ENCODE results near the gene NCK2. TPM values are rescaled to one million over a fixed set of nuclear protein-coding genes. Genes with fewer than 3 reads are reported as not detected.

Gene NCK2
- total and polyA plus RNA-seq, 2 of the 4 experiments (the other 2 are of a cell fraction), result 15.8 to 22.2 TPM

DNA sequence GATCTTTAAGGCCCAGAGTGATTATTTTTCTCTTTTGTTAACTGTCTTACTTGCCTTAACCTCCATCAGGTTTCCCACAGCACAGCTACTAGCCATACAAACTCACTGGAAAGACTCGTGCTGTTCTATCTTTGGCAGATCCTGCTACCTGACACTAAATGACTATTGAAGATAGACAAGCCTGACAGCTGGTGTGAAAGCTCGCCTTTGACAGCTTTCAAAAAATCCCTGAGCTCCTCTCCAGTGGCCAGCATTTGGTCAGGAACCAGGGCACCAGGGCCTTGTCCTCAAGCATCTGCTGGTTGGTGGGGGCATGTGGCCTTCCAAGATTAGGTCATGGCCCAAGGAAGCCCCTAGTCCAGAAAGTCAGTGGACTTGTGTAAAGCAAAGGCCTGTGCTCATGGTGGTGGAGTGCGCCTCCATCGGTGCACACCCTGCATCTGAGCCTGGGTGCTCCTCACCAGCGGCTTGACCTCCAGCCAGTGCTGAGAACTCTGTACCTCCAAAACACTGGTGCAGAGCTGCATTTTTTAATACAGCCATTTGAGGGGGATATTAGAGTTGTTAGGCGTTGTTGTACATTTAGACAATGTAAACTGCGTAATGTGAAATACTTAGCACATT is 158.5 kb downstream of the NCK2 start:
- Histone ChIP-seq H2AK5ac (ENCODE audit: low read depth, low read length) (no peak overlapping the region), H4K20me1 (ENCODE audit: insufficient read depth, low read length) (no peaks in the 10 kb centered on the region), H3K27me3 (ENCODE audit: control insufficient read depth, insufficient read depth, low read length) (no peaks in the 10 kb centered on the region), H2BK120ac (ENCODE audit: low read depth, low read length) (no peak overlapping the region), H4K91ac (ENCODE audit: insufficient read depth, low read depth, low read length) (no peak overlapping the region), H3K9me3 (ENCODE audit: control insufficient read depth, insufficient read depth, low read length) (no peaks in the 10 kb centered on the region), H3K18ac (ENCODE audit: low read depth, low read length) (no peak overlapping the region), H2BK15ac (ENCODE audit: low read depth, low read length) (no peak overlapping the region), H3K14ac (replicated peaks; ENCODE audit: low read depth, low read length) (no peak overlapping the region), H3K4me1 (ENCODE audit: control insufficient read depth, insufficient read depth, low read length) (no peaks in the 10 kb centered on the region), H3K36me3 (ENCODE audit: control insufficient read depth, insufficient read depth, low read length) (no peaks in the 10 kb centered on the region), H3K56ac (ENCODE audit: extremely low read depth, insufficient read depth, low read length) (no peak overlapping the region), H3K27ac (ENCODE audit: insufficient read depth, low read length) (no peak overlapping the region), H4K5ac (ENCODE audit: low read depth, low read length) (no peak overlapping the region), H3K4me2 (ENCODE audit: low read depth, low read length) (no peak overlapping the region), H3K79me1 (ENCODE audit: low read depth in 1 of 2, low read length in 2 of 2) (no peaks in the 10 kb centered on the region), H2AK9ac (replicated peaks; ENCODE audit: low read depth, low read length, poor library complexity) (no peak overlapping the region), H3K4me3 (ENCODE audit: insufficient read depth, low read depth, low read length) (no peak overlapping the region), H3K9me1 (ENCODE audit: insufficient read depth, low read length) (no peaks in the 10 kb centered on the region), H2AFZ (replicated peaks; ENCODE audit: low read length, poor library complexity) (no peak overlapping the region), H2BK5ac (ENCODE audit: low read depth, low read length, poor library complexity, severe bottlenecking) (no peak overlapping the region), H3K4ac (ENCODE audit: low read depth, low read length) (no peak overlapping the region), H3K9ac (ENCODE audit: low read depth, low read length) (no peak overlapping the region), H2BK20ac (ENCODE audit: low read depth, low read length) (no peak overlapping the region), H4K8ac (ENCODE audit: low read depth in 2 of 2, low read length in 2 of 2) (no peak overlapping the region), H3K23ac (ENCODE audit: low read depth, low read length) (no peak overlapping the region)
- BruUV-seq (replicated peaks), result no TSS peak
- in situ Hi-C loops (cut with MboI; ENCODE audit: low sequenced_read_pairs), result no loop called here
- DNase-seq (no peak), ATAC-seq (ENCODE audit: low read depth) (no peak)
- dilution Hi-C loops (cut with HindIII; ENCODE audit: low sequenced_read_pairs, unreplicated experiment), result no loop called here
- TF ChIP-seq MAZ (IDR thresholded peaks at IDR 0.05; ENCODE audit: borderline replicate concordance, low read depth, low read length), result no peak
- TF ChIP-seq FOS (IDR thresholded peaks at IDR 0.05; ENCODE audit: low read depth, low read length), result no peak
- TF ChIP-seq CEBPB (IDR thresholded peaks at IDR 0.05; ENCODE audit: low read depth, low read length), result no peak
- no peak for TF ChIP-seq MXI1 (IDR thresholded peaks at IDR 0.05; ENCODE audit: borderline replicate concordance, low read depth, low read length)
- TF ChIP-seq CTCF (conservative IDR thresholded peaks at IDR 0.05; ENCODE audit: low read depth, low read length), result no peak
- no peak for TF ChIP-seq NFE2L2 (IDR thresholded peaks at IDR 0.05; ENCODE audit: low read depth, low read length)
- no peak for TF ChIP-seq BHLHE40 (IDR thresholded peaks at IDR 0.05; ENCODE audit: low read depth, low read length)
- TF ChIP-seq, protein P1, sequence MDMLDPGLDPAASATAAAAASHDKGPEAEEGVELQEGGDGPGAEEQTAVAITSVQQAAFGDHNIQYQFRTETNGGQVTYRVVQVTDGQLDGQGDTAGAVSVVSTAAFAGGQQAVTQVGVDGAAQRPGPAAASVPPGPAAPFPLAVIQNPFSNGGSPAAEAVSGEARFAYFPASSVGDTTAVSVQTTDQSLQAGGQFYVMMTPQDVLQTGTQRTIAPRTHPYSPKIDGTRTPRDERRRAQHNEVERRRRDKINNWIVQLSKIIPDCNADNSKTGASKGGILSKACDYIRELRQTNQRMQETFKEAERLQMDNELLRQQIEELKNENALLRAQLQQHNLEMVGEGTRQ (IDR thresholded peaks at IDR 0.05; ENCODE audit: low read depth, low read length), result no peak
- TF ChIP-seq RCOR1 (IDR thresholded peaks at IDR 0.05; ENCODE audit: insufficient replicate concordance, low read length), result no peak
- TF ChIP-seq POLR2A (IDR thresholded peaks at IDR 0.05; ENCODE audit: low read depth, low read length), result no peak
- no peak for TF ChIP-seq MAFK (IDR thresholded peaks at IDR 0.05; ENCODE audit: low read depth, low read length)
- no peak for TF ChIP-seq SMC3 (IDR thresholded peaks at IDR 0.05; ENCODE audit: low read depth, low read length)
- TF ChIP-seq CHD1 (IDR thresholded peaks at IDR 0.05; ENCODE audit: low read depth, low read length), result no peak
- no peak for TF ChIP-seq RFX5 (IDR thresholded peaks at IDR 0.05; ENCODE audit: low read depth, low read length)
- CTCF ChIA-PET, result interaction anchor here (0.6 kb wide), 1 partner anchor 16 kb away, joined by 3 read pairs; no protein-coding TSS in a partner anchor
- POLR2A ChIA-PET (ENCODE audit: unreplicated experiment), result no interaction called here
- WGBS, 2 experiments (ENCODE audit: extremely low coverage in 2 of 2, insufficient read length in 1 of 2), result 79% methylated on average over 2 of the region's 7 CpGs; no CpG with 5 or more reads in 1 of the 2 experiments
- intact Hi-C loops (cut with micrococcal nuclease), result no loop called here

Measured in IMR-90 (cell line).